Measurements from ENCODE around the gene CST7.

DNA sequence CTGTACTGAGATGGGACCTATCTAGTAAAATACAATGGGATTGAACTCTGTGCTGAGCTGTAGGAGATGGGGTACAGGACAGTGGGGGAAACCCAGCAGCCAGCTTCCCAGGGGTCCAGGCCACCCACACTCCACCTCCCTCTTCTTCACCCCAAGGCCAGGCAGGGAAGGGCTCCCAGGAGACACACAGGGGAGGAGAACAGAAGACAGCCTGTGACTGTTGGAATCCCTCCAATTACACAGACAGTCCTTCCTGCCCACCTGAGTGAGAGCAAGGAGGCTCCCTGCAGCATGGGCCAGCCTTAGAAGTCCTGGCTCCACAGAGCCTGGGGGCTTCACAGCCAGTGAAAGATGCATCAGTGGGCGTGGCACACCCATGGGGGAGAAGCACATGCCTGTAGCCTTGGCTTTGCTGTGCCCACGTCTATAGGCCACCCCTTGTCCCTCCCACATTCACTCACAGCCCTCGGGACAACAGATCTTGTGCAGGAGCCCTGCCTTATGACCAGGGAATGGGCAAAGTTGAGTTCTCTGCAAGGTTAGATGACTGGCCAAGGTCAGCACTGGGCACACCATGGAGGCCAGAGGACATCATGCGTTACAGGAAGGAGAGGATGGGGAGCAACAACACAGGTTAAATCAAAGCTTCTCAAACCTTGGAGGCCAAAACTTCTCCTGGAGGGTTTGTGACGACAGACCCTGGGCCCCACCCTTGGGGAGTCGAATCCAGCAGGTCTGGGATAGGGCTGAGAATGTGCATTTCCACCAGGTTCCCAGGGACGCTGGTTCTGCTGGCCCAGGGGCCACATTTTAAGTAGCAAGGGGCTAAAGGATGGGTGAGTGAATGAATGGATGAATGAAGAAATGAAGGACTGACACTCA is 12.3 kb upstream of the CST7 start:
- TF ChIP-seq CTCF (IDR thresholded peaks at IDR 0.05), result no peak
- TF ChIP-seq ESRRA (IDR thresholded peaks at IDR 0.05; ENCODE audit: borderline replicate concordance, low read length), result no peak
- TF ChIP-seq RFX5 (IDR thresholded peaks at IDR 0.05), result no peak
- TF ChIP-seq POLR2A (IDR thresholded peaks at IDR 0.05; ENCODE audit: low read length), result no peak
- no peak for TF ChIP-seq RAD21 (conservative IDR thresholded peaks at IDR 0.05 in 1 of 2, IDR thresholded peaks at IDR 0.05 in 1 of 2)
